Pericardium fibroblast (primary cell): ENCODE data around the gene RIN2. TPM values are rescaled to one million over a fixed set of nuclear protein-coding genes. Genes with fewer than 3 reads are reported as not detected.

Experiments
- total RNA-seq: library from RNA; depleted of rRNA; stranded (reverse); fragments of >200 nt; gene quantifications from 2 replicates; pipeline ENCODE4 v1.2.3, GENCODE V29; 2015

Gene RIN2, protein sequence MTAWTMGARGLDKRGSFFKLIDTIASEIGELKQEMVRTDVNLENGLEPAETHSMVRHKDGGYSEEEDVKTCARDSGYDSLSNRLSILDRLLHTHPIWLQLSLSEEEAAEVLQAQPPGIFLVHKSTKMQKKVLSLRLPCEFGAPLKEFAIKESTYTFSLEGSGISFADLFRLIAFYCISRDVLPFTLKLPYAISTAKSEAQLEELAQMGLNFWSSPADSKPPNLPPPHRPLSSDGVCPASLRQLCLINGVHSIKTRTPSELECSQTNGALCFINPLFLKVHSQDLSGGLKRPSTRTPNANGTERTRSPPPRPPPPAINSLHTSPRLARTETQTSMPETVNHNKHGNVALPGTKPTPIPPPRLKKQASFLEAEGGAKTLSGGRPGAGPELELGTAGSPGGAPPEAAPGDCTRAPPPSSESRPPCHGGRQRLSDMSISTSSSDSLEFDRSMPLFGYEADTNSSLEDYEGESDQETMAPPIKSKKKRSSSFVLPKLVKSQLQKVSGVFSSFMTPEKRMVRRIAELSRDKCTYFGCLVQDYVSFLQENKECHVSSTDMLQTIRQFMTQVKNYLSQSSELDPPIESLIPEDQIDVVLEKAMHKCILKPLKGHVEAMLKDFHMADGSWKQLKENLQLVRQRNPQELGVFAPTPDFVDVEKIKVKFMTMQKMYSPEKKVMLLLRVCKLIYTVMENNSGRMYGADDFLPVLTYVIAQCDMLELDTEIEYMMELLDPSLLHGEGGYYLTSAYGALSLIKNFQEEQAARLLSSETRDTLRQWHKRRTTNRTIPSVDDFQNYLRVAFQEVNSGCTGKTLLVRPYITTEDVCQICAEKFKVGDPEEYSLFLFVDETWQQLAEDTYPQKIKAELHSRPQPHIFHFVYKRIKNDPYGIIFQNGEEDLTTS
- total RNA-seq, result 26.8 and 34.2 TPM in 2 replicates

DNA sequence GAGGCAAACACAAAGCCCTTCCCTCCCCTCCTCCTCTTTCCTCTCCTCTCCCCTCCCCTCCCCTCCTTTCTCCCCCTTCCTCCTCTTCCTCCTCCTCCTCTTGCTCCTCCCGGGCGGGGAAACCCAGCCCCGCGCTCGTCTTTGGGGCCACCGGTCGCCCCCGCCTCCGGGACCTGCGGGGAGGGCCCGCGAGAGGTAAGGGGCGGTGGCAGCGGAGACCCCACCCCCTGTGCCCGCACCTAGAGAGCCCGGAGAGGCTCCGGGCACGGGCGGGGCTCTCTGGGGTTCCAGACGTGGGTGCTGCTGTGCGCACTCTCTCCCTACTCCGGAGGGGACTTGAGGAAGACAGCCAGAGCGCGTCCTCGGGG, at the start of gene RIN2:
Gene RIN2 (plus strand): TSS at position 126 of the 368 bp plus-strand sequence. CDS start 131,344 bp downstream, outside the sequence.

